ENCODE results near the gene SLC44A3. TPM values are rescaled to one million over a fixed set of nuclear protein-coding genes. Genes with fewer than 3 reads are reported as not detected.
"Not testable (repeated sequence)": the region's sequence is repeated elsewhere in the genome, so short reads cannot be mapped to it uniquely, and the experiment has no call there.

The SLC44A3 gene
- total RNA-seq, 4 donors from 2014 or later = 0.19 TPM; not detected in 3

GRCh38 chr1:94828251-94828650, 8.1 kb downstream of the SLC44A3 start:
- Histone ChIP-seq H3K4me1 (no peaks in the 10 kb centered on the region), H3K4me3 (no peak overlapping the region), H3K9me3 (no peaks in the 10 kb centered on the region), H3K36me3 (no peaks in the 10 kb centered on the region), H3K27me3 (peaks cover 0 to 6% (median 0%) of the 10 kb centered on the region in 3 donors), H3K27ac (no peak overlapping the region)
- in situ Hi-C loops (cut with MboI; ENCODE audit: low sequenced_read_pairs in 4 of 4) (no loop called here), intact Hi-C loops (cut with DNase I; ENCODE audit: low total_unique reads) (no loop called here)
- TF ChIP-seq POLR2A (IDR thresholded peaks at IDR 0.05) (no peak), CTCF (IDR thresholded peaks at IDR 0.05 in 4 of 5, conservative IDR thresholded peaks at IDR 0.05 in 1 of 5) (no peak)
- ATAC-seq = no peak
- no peak for DNase-seq

- Histone ChIP-seq H3K27me3 (no peaks in the 10 kb centered on the region), H3K4me3 (no peak overlapping the region), H3K36me3 (no peaks in the 10 kb centered on the region), H3K27ac (no peak overlapping the region), H3K4me1 (no peaks in the 10 kb centered on the region), H3K9me3 (no peaks in the 10 kb centered on the region)
- TF ChIP-seq CTCF (IDR thresholded peaks at IDR 0.05 in 4 of 5, conservative IDR thresholded peaks at IDR 0.05 in 1 of 5) (no peak), POLR2A (IDR thresholded peaks at IDR 0.05) (no peak)
- in situ Hi-C loops (cut with MboI; ENCODE audit: low sequenced_read_pairs in 4 of 4) = no loop called here
- DNase-seq = no peak
- intact Hi-C loops (cut with DNase I; ENCODE audit: low total_unique reads) = no loop called here
- ATAC-seq = no peak
Observed at GRCh38 chr1:94831641-94832040, 11.5 kb downstream of the SLC44A3 start.

GRCh38 chr1:94832446-94832845, 12.3 kb downstream of the SLC44A3 start:
- no peak for TF ChIP-seq CTCF (IDR thresholded peaks at IDR 0.05 in 4 of 5, conservative IDR thresholded peaks at IDR 0.05 in 1 of 5)
- no peak for TF ChIP-seq POLR2A (IDR thresholded peaks at IDR 0.05)
- no peak for ATAC-seq
- no peaks in the 10 kb centered on the region for H3K9me3 ChIP-seq
- no peak overlapping the region for H3K4me3 ChIP-seq
- H3K36me3 ChIP-seq = no peaks in the 10 kb centered on the region
- H3K27me3 ChIP-seq = no peaks in the 10 kb centered on the region
- intact Hi-C loops (cut with DNase I; ENCODE audit: low total_unique reads) = no loop called here
- no peaks in the 10 kb centered on the region for H3K4me1 ChIP-seq
- DNase-seq = no peak
- in situ Hi-C loops (cut with MboI; ENCODE audit: low sequenced_read_pairs in 4 of 4) = no loop called here
- H3K27ac ChIP-seq = no peak overlapping the region

- intact Hi-C loops (cut with DNase I; ENCODE audit: low total_unique reads) = no loop called here
- no peaks in the 10 kb centered on the region for H3K4me1 ChIP-seq
- H3K4me3 ChIP-seq = no peak overlapping the region
- no peaks in the 10 kb centered on the region for H3K27me3 ChIP-seq
- no peak for TF ChIP-seq POLR2A (IDR thresholded peaks at IDR 0.05)
- TF ChIP-seq CTCF (IDR thresholded peaks at IDR 0.05 in 4 of 5, conservative IDR thresholded peaks at IDR 0.05 in 1 of 5) = no peak
- no peak for DNase-seq
- H3K9me3 ChIP-seq = no peaks in the 10 kb centered on the region
- ATAC-seq = no peak
- no peak overlapping the region for H3K27ac ChIP-seq
- no peaks in the 10 kb centered on the region for H3K36me3 ChIP-seq
- in situ Hi-C loops (cut with MboI; ENCODE audit: low sequenced_read_pairs in 4 of 4) = no loop called here
Observed at GRCh38 chr1:94832931-94833585, 12.9 kb downstream of the SLC44A3 start.

- H3K9me3 ChIP-seq = no peaks in the 10 kb centered on the region
- H3K36me3 ChIP-seq = no peaks in the 10 kb centered on the region
- no peaks in the 10 kb centered on the region for H3K27me3 ChIP-seq
- no peaks in the 10 kb centered on the region for H3K4me1 ChIP-seq
- H3K27ac ChIP-seq = no peak overlapping the region
- no peak for ATAC-seq
- intact Hi-C loops (cut with DNase I; ENCODE audit: low total_unique reads) = no loop called here
- no peak for DNase-seq
- TF ChIP-seq POLR2A (IDR thresholded peaks at IDR 0.05) = no peak
- no peak for TF ChIP-seq CTCF (IDR thresholded peaks at IDR 0.05 in 4 of 5, conservative IDR thresholded peaks at IDR 0.05 in 1 of 5)
- H3K4me3 ChIP-seq = no peak overlapping the region
- in situ Hi-C loops (cut with MboI; ENCODE audit: low sequenced_read_pairs in 4 of 4) = no loop called here
Observed at GRCh38 chr1:94836891-94837290, 16.7 kb downstream of the SLC44A3 start.

- H3K36me3 ChIP-seq; H3K4me1 ChIP-seq; ATAC-seq; DNase-seq; H3K27ac ChIP-seq; H3K9me3 ChIP-seq; H3K4me3 ChIP-seq; in situ Hi-C loops (cut with MboI; ENCODE audit: low sequenced_read_pairs in 4 of 4); H3K27me3 ChIP-seq: not testable (repeated sequence)
- intact Hi-C loops (cut with DNase I; ENCODE audit: low total_unique reads) = loop anchor here (5.0 kb wide), 1 partner anchor 883 kb away; no protein-coding TSS in a partner anchor
Observed at GRCh38 chr1:94840381-94840780, 20.2 kb downstream of the SLC44A3 start.
